GM21723 (cell line): ENCODE data around the gene TEKT3.

ENCODE experiments used
- ATAC-seq: cut with Tn5 transposase; IDR thresholded peaks from one replicate; pipeline ENCODE4 v1.9.1; 2021; ENCODE audit warnings: mild to moderate bottlenecking, moderate library complexity; ENCODE audit not compliant: unreplicated experiment

TEKT3 gene

DNA sequence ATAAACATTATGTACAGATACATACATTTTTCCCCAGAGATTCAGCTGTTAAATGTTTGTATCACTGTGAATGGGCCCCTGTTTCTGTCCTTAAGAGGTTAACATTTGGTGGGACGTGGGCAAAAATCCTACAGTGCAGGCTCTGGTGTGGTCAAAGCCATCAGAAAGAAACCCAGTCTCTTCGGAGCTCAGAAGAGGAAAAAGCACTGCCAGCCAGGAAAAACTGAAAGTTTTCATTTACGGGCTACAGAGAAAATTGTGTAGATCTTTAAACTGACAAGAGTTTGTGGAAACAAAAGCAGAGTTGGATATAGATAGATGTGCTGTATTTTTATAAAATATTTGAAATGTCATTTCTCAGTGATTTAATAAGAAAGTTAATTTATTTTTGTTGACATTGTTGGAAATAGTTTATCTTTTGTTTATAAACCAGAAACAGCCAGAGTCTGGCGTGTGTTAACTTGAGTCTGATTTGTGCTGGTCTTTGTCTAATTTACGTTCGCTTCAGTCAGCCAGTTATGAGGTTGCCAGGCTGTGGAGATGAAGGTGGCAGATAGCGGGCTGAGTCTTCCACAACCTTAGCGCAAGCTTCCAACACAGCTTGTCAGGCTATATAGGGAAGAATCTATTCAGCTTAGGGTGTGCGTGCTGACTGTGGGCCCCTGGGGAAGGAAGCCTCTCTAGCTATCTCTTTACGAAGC, 9.5 kb upstream of the TEKT3 start:
- ATAC-seq, result no peak

DNA sequence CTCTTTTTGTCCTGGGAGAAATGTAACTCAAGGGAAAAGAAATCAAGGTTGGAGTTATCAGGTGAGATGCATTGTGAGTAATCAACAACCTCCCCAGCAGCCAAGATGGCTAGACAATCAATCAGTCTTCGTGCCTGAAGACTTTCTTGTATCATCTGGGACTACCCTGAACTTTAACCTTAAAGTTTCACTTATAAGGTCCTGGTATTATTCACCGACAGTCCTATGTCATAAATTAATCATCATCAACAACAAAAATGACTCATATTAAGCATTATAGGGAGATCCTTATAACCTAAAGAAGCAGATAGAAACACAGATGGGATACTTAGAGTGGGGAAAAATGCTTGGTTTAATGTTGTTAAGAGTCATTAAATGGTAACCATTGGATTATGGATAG, 7.7 kb upstream of the TEKT3 start:
- no peak for ATAC-seq

DNA sequence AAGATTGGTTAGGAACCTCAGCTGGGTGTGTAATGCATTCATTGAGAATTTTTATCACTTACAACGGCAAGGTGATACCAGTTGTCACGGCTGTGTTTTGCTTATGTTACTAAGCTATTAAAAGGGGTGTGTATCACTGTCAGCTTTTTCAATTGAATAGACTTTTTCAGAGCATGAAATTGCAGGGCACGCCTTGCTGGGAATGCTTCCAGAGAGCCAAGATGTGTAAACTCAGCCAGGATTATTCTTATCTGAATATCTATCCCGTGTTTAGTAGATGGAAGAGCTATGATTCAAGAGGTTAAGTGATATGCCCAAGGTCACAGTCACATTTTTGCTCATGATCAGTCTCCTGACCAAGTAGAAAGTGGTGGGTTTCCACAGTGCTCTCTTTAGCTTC, 6.6 kb upstream of the TEKT3 start:
- no peak for ATAC-seq

DNA sequence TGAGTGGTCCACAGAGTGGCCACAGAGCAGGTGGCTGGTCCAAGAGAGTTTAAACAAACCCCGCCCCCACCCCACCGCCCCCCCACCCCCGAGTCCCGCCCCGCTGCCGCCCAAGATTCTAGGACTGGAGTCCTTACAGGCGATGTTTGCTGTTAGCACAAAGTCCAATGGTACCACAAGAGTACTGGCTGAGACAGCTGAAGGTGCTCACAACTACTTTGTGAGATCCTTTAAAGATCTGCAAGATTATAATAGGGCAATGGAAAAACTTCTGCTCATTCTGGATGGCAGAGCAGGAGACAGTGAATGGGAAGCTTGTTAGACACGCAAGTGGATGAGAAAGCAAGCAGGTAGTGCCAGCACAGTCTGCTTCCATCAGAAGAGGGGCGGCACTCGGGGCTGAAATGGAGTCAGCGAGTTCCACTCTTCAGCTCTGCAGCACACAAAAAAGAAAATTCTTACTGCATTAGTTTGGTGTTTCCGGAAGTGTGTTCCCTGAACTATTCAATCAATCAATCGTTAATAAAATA, 4.7 kb upstream of the TEKT3 start:
- no peak for ATAC-seq

DNA sequence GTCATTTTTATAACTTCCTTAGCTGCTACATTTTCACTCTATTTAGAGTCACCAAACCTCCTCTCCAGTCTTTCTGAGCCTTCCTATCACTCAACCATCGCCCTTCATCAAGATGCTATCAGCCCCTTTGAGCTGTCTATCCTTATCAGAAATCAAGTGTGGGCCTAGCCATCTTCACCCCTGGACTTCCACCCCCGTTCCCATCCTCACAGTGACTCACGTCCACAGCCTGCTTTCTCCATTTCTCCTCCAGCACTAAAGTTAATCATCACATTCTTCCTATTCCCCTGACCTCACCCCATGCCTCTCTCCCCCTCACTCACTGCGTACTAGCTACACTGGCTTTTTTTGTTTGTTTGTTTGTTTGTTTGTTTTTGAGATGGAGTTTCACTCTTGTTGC, 2.4 kb upstream of the TEKT3 start:
- ATAC-seq, result no peak

DNA sequence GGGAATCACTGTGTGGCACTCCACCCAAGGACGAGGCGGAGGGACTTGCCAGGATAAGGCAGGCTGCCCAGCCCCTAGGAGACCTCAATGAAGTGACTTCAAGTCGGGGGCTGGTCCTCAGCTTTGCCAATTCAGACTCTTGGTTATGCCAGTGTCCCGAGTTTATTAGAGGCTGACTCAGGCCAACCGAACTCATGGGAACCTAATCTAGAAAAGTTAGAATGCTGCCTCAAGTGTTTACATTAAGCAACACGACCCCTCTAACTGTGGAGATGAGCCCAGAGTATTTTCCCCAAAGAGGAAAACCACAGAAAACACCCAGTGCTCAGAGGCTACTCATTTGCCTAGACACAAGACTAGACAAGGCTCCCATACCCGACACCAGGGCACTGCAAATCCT, 1.1 kb upstream of the TEKT3 start:
- ATAC-seq, result no peak

DNA sequence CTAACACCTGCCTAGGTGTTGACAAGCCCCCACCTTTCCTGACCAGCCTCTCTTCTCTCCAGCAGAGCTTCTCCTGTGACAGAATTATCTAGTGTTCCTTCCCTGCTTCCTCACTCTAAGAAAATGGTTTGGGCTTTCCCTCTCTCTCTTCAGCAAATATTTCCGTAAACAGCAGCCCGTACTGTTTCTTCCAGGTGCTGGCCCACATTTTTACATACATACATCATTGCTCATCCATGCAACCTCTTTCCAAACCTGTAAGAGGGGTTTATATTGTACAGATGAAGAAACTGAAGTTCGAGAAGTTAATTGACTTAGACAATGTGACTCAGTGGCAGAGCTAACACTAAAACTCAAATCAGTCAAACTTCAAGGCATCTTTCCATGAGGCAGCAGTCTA, 569 bp upstream of the TEKT3 start:
- ATAC-seq, result no peak

DNA sequence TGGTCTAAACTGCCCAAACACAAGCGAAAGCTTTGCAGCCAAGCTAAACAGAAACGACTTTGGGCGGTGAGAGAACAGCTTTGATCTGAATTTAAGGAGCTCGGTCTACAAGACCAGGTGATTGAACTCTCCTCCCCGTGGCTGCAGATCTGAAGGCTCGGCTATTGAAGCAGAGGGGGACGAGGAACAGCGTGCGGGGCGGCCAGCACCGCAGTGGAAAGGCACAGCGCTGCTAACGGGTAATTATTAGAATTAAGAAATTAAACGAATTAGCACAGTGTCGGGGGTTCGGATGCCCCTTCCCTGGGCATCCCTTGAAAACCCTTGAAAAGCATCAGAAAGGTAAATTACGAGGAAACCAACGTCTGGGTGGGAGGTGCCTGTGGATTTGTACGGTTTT, 431 bp downstream of the TEKT3 start:
- no peak for ATAC-seq

DNA sequence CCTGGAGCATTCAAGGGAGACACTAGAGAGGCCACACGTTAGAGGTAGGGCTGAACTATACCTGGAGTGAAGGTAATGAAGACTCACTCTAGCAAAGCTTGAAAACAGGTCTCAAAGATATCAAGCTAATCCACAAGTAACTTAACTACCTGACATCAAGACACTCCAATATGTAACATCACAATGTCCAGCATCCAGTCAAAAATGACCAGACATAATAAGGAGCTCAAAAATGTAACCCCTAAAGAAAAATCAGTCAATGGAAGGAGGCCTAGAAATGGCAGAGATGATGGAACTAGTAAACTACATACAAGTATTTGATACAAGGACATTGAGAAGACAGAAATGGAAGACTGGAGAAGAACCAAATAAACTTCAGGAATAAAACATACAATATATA, 6.0 kb downstream of the TEKT3 start:
- ATAC-seq, result no peak

DNA sequence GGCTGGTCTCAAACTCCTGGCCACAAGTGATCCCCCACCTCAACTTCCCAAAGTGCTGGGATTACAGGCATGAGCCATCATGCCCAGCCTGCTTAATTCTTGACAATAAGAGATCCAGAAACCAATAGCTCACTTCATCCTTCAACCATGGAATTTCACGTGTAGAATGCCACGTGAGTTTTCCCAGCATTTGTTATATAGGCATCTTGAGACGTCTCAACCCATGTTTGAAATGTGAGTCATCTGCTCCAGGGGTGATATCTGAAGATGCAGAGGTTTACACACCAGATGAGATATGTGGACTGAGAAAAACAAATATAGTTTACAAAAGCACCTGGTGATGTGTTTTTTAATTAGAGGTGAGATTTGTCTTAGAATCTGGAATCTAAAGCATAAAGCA, 7.1 kb downstream of the TEKT3 start:
- ATAC-seq, result no peak

DNA sequence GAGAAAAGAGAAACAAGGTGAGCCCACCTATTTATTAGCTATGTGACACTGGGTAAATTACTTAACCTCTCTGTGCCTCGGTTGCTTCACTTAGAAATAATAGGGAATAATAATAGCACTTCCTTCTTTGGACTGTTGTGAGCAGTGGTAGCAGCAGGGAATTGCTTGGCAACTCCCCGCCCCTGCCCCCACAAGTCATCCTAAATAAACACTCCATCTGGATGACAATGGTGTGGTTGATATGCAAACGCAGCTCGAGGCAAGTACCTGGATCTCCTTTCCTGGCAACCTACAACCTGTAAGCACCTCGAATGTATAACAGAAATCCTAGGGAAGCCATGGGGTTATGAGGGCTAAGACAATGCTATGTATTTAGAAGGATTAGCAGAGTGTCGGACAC, 9.1 kb downstream of the TEKT3 start:
- ATAC-seq, result no peak

DNA sequence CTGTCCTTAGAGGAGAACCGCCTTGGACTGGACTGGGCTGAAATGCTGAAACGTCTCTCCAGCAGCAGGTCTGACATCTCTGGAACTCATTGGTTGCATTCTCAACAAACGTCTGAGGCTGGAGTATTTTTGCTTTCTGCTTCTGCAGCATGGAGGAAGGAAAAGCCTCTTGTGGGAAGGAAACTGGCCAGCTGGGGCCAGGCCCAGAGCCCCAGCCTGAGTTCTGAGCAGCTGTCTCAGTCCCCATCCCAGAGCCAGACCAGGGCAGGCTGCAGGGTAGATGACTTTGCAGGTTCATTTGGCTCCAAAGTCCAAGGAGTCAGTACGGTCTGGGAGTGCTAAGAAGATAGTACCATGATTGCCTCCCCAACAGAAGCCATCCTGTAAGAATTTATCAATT, 18.3 kb downstream of the TEKT3 start:
- no peak for ATAC-seq

DNA sequence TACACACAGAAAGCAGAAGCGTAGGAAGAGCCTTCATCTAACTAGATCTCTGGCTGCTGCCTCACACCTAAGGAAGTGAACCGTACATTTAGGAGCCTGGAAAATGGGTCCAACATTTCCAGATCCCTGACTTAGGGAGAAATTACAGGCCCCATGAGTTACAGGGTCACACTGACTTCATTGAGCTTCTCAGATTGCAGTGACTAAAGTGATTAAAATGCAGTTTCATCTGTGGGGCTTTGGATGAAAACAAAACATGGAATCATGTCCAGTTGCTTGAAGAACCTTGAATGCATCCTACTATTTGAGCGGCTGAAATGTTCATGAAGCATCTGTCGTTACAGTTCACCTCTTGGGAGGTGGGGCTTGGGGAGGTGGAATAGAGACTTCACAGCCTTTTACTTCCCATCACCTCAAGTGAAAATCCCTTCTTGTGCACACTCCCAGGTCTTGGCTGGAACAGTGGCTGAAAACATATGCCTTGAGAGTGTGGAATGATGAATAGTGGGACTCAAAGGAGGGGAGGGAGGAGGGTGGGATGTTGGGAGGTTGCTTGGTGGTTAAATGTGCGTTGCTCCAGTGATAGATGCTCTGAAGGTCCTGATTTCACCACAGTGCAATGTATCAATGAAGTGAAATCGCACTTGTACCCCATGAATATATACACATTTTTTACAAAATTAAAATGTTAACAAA, 19.7 kb downstream of the TEKT3 start:
- ATAC-seq, result no peak

DNA sequence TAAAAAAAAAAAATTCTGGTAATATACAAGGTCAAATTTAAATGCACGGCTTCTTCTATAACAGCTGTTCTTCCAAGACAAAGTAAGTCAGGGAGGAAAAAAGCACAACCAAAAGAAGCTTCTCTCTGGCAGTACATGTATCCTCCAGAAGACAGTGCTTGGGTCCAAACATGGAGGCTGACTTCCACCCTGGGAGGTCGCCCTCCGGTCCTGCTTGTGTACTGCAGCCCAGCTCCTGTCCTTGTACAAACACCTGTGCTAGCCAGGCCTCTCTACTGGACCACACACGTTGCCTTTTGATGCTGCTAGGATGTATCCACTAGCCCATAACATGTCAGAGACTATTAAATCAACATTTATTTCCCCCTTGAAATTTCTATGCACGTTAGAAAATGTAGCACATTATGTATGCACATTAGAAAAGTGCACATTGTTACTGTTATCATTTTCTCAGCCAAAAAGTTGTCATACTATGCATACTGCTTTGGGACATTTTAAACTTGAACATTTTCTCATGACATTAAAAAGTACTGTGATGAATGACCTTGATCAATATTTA, 21.9 kb downstream of the TEKT3 start:
- no peak for ATAC-seq

DNA sequence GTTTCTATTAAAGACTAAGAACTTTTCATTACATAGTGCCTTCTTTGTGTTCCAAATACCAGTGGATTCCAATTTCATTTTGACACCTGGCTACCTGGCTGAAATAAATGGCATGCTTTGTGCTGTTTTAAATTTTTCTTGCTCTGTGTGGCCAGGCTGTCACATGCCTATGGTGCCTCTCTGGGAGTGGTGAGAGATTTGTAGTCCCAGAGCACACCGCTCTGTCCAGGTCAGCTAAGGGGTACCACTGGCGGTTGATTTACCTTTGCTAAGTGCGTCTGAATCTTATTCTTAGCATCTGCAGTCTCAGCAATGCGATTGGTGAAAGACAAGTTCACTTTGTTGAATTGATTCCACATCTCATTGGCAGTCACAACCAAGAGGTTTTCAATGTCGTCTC, 29.4 kb downstream of the TEKT3 start:
- ATAC-seq, result no peak

DNA sequence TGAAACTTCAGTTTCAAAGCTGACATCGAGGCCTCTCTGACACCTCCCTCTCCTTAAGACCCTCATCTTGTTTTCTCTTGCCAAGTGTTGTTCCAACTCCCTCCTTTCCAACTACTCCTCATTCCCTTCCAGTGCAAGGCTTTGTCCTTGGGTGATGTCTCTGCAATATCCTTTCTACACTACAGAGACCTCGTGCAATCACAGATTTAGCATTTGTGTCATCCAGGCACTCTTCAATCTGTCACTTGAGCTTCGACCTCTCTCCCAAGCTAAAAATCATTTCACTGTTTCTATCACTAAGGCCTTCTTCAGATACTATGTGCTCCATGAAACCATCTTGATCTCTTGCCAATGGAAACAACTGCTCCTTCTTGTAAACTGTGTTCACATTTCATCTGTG, 31.6 kb downstream of the TEKT3 start:
- no peak for ATAC-seq

DNA sequence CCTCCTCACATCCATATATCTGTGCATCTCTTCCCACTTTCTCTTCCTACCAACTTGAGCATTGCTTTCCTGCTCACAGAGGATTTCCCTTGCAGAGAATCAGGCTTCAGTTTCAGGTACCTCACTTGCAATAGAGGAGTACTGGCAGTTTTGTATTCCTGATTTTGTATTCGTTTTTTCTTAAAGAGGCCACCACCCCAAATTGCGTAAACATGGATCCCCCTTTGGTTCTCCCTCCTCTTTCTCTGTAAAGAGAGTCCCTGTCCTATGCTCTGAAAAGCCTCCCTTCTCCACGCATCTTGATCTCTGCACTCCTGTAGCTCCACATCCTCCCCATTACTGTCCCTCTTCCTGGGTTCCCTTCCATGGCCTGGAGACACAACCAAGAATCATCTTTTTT, 32.2 kb downstream of the TEKT3 start:
- no peak for ATAC-seq

DNA sequence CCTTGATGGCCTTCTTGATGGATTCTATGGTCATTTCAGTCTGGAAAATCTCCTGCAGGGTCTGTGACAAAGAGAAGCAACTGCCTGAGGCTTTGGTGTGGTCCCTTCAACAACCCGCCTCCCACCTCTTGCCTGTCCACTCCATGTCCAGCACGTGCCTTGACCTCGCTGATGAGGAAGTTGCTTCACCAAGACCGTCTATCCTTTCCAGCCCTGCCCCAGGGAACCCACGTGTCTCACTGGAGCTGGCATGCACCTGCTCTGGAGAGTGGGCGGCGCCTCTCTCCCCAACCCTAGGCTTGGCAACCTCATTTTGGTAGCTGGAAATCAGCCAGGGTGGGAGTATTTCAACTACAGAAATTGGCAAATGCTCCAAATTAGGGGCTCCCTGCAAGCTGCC, 32.6 kb downstream of the TEKT3 start:
- ATAC-seq, result no peak

DNA sequence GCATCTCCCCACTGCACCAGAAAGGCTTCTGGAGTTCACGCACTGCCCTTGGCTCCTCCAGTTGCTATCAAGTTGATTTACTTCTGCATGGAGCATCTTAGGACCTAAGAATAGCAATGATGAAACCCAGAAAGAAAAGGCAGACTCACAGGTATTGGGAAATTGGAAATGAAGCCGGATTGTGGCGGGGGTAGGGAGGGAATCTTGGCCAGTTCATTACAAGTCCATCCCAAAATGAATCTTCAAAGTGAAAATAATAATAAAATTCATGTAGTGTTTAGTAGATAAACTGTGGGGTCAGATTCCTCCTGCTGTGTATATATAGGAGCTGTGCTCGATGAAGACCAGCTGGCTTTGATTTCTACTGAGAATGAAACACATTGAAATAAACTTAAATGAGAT, 33.7 kb downstream of the TEKT3 start:
- ATAC-seq, result no peak

DNA sequence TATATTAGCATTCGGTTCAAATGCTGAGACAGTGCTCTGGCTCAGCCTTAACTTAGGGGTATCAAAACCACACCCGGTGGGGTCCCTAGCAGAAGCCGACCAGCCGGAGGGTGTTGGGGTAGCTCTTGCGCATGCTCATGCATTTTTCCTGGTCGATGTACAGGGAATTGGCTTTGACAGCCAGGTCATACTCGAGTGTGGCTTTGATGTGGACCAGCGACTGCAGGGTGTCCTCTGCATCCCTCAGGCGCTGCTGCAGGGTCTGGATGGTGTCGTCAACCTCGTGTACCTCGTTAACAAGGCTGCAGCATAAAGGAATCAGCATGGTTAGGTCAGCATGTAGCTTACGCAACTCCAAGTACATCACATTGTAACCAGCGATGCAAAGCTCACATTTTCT, 37.5 kb downstream of the TEKT3 start:
- no peak for ATAC-seq

DNA sequence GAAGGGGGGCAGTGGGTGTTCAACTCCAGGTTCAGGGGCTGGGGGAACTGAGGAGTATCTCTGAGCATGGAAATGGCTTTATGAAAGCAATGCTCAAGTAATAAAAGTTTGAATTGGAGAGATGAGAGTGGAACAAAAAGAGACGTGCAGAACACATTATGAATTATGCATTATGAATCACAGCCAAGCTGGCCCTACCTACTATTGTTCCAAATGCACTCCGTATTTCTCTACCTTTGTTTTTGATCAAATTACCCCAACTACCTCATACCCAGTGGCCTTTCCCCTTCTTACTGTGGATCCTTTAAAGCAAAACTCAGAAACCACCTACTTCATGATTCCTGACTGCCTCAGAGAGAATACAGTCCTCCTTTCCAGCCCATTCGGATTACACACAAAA, 38.1 kb downstream of the TEKT3 start:
- no peak for ATAC-seq

DNA sequence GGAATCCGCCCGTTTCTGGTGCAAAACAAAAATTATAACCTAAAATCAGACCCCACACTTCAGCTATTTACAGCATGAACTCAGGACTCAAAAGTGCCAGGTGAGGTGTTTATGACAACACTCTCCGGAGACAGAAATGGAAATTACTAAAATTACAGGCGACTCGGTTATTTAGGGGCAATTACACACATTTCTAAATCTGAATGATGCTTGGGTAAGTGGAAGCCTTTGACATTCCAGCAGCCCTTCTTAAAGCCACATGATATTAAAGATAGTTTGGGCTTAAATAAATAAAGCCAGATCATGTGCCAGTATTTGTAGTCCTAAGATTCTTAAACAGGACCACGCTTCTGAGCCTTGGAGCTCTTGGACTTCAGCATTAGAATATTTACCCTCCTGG, 39.6 kb downstream of the TEKT3 start:
- no peak for ATAC-seq
